ENCODE measurements around the gene PODNL1.
"Not testable (repeated sequence)": the region's sequence is repeated elsewhere in the genome, so short reads cannot be mapped to it uniquely, and the experiment has no call there.

The PODNL1 gene

GRCh38 chr19:13923194-13923987 lies 14.8 kb downstream of the PODNL1 start:
- DNase-seq (ENCODE audit: low spot score) = no peak

- not testable (repeated sequence) for DNase-seq (ENCODE audit: low spot score)
Measured at GRCh38 chr19:13922118-13922517, 16.1 kb downstream of the PODNL1 start.

- peak; percentile 77 for DNase-seq (ENCODE audit: low spot score)
Measured at GRCh38 chr19:13920940-13921747, 17.1 kb downstream of the PODNL1 start.

- no peak for DNase-seq (ENCODE audit: low spot score)
Measured at GRCh38 chr19:13920524-13920923, 17.7 kb downstream of the PODNL1 start.

- DNase-seq (ENCODE audit: low spot score) = no peak
Measured at GRCh38 chr19:13918726-13919411, 19.3 kb downstream of the PODNL1 start.

GRCh38 chr19:13917888-13918406 lies 20.3 kb downstream of the PODNL1 start:
- DNase-seq (ENCODE audit: low spot score) = no peak

GRCh38 chr19:13914777-13915176 lies 23.4 kb downstream of the PODNL1 start:
- no peak for DNase-seq (ENCODE audit: low spot score)

GRCh38 chr19:13913352-13913751 lies 24.9 kb downstream of the PODNL1 start:
- DNase-seq (ENCODE audit: low spot score) = no peak

- no peak for DNase-seq (ENCODE audit: low spot score)
Measured at GRCh38 chr19:13909430-13909829, 28.8 kb downstream of the PODNL1 start.

- DNase-seq (ENCODE audit: low spot score) = no peak
Measured at GRCh38 chr19:13908674-13909073, 29.5 kb downstream of the PODNL1 start.

GRCh38 chr19:13906910-13907309 lies 31.3 kb downstream of the PODNL1 start:
- no peak for DNase-seq (ENCODE audit: low spot score)

- DNase-seq (ENCODE audit: low spot score) = peak; percentile 53
Measured at GRCh38 chr19:13906521-13906904, 31.7 kb downstream of the PODNL1 start.

GRCh38 chr19:13905634-13906520 lies 32.3 kb downstream of the PODNL1 start, which contains the start of the genes BRME1 and CC2D1A:
Gene BRME1 (minus strand): TSS chr19:13906117. CDS start chr19:13904892, 1,225 bp downstream.
Gene CC2D1A (plus strand): TSS chr19:13906201. CDS start chr19:13906442, 241 bp downstream.
- peak; percentile 93 for DNase-seq (ENCODE audit: low spot score)

GRCh38 chr19:13902993-13903555 lies 35.1 kb downstream of the PODNL1 start:
- DNase-seq (ENCODE audit: low spot score) = peak; percentile 56

GRCh38 chr19:13899912-13900584 lies 38.2 kb downstream of the PODNL1 start:
- no peak for DNase-seq (ENCODE audit: low spot score)

GRCh38 chr19:13899393-13899792 lies 38.8 kb downstream of the PODNL1 start:
- DNase-seq (ENCODE audit: low spot score) = no peak

GRCh38 chr19:13896227-13896626 lies 42.0 kb downstream of the PODNL1 start:
- no peak for DNase-seq (ENCODE audit: low spot score)

- no peak for DNase-seq (ENCODE audit: low spot score)
Measured at GRCh38 chr19:13894552-13894951, 43.7 kb downstream of the PODNL1 start.

- DNase-seq (ENCODE audit: low spot score) = no peak
Measured at GRCh38 chr19:13892870-13893269, 45.3 kb downstream of the PODNL1 start.

- DNase-seq (ENCODE audit: low spot score) = no peak
Measured at GRCh38 chr19:13890136-13890535, 48.1 kb downstream of the PODNL1 start.

Data from RKO (cell line).